Uterus (tissue), 4 donors: ENCODE measurements around the gene GNB5. TPM values are rescaled to one million over a fixed set of nuclear protein-coding genes. Genes with fewer than 3 reads are reported as not detected.

Experiments used
- DNase-seq, 2 donors: peaks; one replicate each; pipeline ENCODE4 v3.0.0-alpha.2; 2019 to 2020
- H3K27ac ChIP-seq, 2 donors: fragments of 200-600 bp; sonication (generic); 1 replicate in 1 of 2; 2 replicates in 1 of 2; pipeline ENCODE4 v1.5.1; 2016 to 2018
- H3K27me3 ChIP-seq, 2 donors: fragments of 200-600 bp; sonication (generic); one replicate each; pipeline ENCODE4 v1.5.1; 2018 to 2019; ENCODE audit warnings: control low read depth in 1 of 2
- H3K36me3 ChIP-seq, 2 donors: fragments of 200-600 bp; sonication (generic); one replicate each; pipeline ENCODE4 v1.5.1; 2019; ENCODE audit warnings: control low read depth in 1 of 2
- H3K4me1 ChIP-seq, 2 donors: fragments of 200-600 bp; sonication (generic); one replicate each; pipeline ENCODE4 v1.5.1; 2018 to 2019; ENCODE audit warnings: control low read depth in 1 of 2
- H3K4me3 ChIP-seq, 2 donors: fragments of 200-600 bp; sonication (generic); 1 replicate in 1 of 2; 2 replicates in 1 of 2; pipeline ENCODE4 v1.5.1; 2018 to 2019; ENCODE audit warnings: mild to moderate bottlenecking in 1 of 2
- H3K9me3 ChIP-seq, 2 donors: fragments of 200-600 bp; sonication (generic); one replicate each; pipeline ENCODE4 v1.5.1; 2019; ENCODE audit warnings: control low read depth in 1 of 2
- POLR2A ChIP-seq, 2 donors: fragments of 450-650 bp; IDR thresholded peaks; one replicate each; pipeline ENCODE4 v1.6.1; 2016; ENCODE audit warnings: antibody characterized with exemption in 2 of 2, mild to moderate bottlenecking in 1 of 2, moderate library complexity in 1 of 2
- intact Hi-C: fragments of 100-400 bp; cut with DNase I; formaldehyde crosslinking; loops from one replicate; pipeline ENCODE4 v1.15.1; 2023; ENCODE audit warnings: low total_unique reads
- total RNA-seq, 4 donors: library from RNA; depleted of rRNA in 3 of 4; stranded (reverse); fragments of >200 nt in 3 of 4; gene quantifications; one replicate each; pipeline versions ENCODE4 v1.1.0 to v1.2.4, GENCODE V29; 2014 to 2023
- TF ChIP-seq, protein P1 (sequence below), 4 experiments: fragments of 200-600 bp in 2 of 4; fragments of 450-650 bp in 2 of 4; sonication (generic) in 2 of 4; IDR thresholded peaks; one replicate each; pipeline ENCODE4 v1.5.1; 2016 to 2019; ENCODE audit warnings: antibody characterized with exemption in 4 of 4, mild to moderate bottlenecking in 2 of 4, moderate library complexity in 1 of 4
- donor health status: DM: yes; HTN: yes; CAD: no.

GNB5 gene
- total RNA-seq, 4 donors from 2014 or later: 28.4 to 73.8 (median 48.8) TPM

GRCh38 chr15:52095597-52096262 lies 95.5 kb downstream of the GNB5 start:
- Histone ChIP-seq H3K36me3 (no peaks in the 10 kb centered on the region), H3K4me1 (peaks cover 17 to 19% of the 10 kb centered on the region in 2 donors), H3K27me3 (no peaks in the 10 kb centered on the region), H3K9me3 (no peaks in the 10 kb centered on the region), H3K4me3 (no peak overlapping the region), H3K27ac (peak overlapping the region; percentile 83 to 87)
- intact Hi-C loops: no loop called here
- TF ChIP-seq POLR2A (IDR thresholded peaks at IDR 0.05): no peak
- TF ChIP-seq, protein P1, sequence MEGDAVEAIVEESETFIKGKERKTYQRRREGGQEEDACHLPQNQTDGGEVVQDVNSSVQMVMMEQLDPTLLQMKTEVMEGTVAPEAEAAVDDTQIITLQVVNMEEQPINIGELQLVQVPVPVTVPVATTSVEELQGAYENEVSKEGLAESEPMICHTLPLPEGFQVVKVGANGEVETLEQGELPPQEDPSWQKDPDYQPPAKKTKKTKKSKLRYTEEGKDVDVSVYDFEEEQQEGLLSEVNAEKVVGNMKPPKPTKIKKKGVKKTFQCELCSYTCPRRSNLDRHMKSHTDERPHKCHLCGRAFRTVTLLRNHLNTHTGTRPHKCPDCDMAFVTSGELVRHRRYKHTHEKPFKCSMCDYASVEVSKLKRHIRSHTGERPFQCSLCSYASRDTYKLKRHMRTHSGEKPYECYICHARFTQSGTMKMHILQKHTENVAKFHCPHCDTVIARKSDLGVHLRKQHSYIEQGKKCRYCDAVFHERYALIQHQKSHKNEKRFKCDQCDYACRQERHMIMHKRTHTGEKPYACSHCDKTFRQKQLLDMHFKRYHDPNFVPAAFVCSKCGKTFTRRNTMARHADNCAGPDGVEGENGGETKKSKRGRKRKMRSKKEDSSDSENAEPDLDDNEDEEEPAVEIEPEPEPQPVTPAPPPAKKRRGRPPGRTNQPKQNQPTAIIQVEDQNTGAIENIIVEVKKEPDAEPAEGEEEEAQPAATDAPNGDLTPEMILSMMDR (IDR thresholded peaks at IDR 0.05): no peak
- DNase-seq: peak in 1 of 2 donors; percentile 64

DNA sequence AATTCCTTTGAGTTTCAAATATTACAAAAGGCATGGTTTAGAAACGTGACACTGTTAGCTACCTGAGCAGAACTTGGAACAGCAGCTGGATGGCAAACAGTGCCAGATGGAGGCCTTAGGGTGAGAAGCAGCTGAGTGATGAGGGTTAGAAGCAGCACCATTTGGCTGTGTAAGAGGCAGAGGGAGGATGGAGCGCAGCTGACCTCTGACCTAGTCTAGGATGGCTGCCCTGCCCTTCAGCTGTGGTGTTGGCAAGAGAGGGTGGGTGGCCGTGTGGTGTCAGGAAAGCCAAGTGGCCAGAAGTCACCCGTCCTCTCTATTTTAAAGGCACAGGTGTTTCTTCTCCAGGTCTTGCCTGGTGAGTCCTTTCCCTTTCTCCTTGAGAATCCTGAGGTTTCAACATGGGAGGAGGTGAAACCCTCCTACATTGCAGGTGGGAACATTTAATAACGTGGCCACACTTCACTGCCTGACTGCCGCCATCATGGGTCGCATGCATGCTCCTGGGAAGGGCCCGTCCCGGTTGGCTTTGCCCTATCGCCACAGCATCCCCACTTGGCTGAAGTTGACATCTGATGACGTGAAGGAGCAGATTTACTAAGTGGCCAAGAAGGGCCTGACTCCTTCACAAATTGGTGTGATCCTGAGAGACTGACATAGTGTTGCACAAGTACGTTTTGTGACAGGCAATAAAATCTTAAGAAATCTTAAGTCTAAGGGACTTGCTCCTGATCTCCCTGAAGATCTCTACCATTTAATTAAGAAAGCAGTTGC lies 96.2 kb downstream of the GNB5 start:
- intact Hi-C loops: no loop called here
- peak overlapping the region; percentile 83 to 87 for H3K27ac ChIP-seq
- no peak for TF ChIP-seq POLR2A (IDR thresholded peaks at IDR 0.05)
- TF ChIP-seq, protein P1 (IDR thresholded peaks at IDR 0.05): no peak

GRCh38 chr15:52093539-52094510 lies 97.4 kb downstream of the GNB5 start:
- peaks cover 0 to 5% of the 10 kb centered on the region in 2 donors for H3K9me3 ChIP-seq
- H3K4me3 ChIP-seq: no peak overlapping the region
- H3K27ac ChIP-seq: peak overlapping the region; percentile 83 to 87
- H3K27me3 ChIP-seq: no peaks in the 10 kb centered on the region
- intact Hi-C loops: no loop called here
- H3K4me1 ChIP-seq: peaks cover 17% of the 10 kb centered on the region in 2 donors
- DNase-seq: peak; percentile 63 to 82
- H3K36me3 ChIP-seq: no peaks in the 10 kb centered on the region
- no peak for TF ChIP-seq POLR2A (IDR thresholded peaks at IDR 0.05)
- TF ChIP-seq, protein P1 (IDR thresholded peaks at IDR 0.05): no peak

More for the DNA sequence above, 96.2 kb downstream of the GNB5 start:
- peaks cover 17% of the 10 kb centered on the region in 2 donors for H3K4me1 ChIP-seq
- H3K9me3 ChIP-seq: peaks cover 0 to 5% of the 10 kb centered on the region in 2 donors
- no peak overlapping the region for H3K4me3 ChIP-seq
- no peaks in the 10 kb centered on the region for H3K27me3 ChIP-seq
- DNase-seq: peak; percentile 50 to 59
- H3K36me3 ChIP-seq: no peaks in the 10 kb centered on the region

GRCh38 chr15:52093167-52093538 lies 98.0 kb downstream of the GNB5 start:
- no peak for DNase-seq
- peaks cover 0 to 5% of the 10 kb centered on the region in 2 donors for H3K9me3 ChIP-seq
- TF ChIP-seq, protein P1 (IDR thresholded peaks at IDR 0.05): no peak
- no peak for TF ChIP-seq POLR2A (IDR thresholded peaks at IDR 0.05)
- H3K4me1 ChIP-seq: peaks cover 17% of the 10 kb centered on the region in 2 donors
- intact Hi-C loops: no loop called here
- H3K27ac ChIP-seq: peak overlapping the region; percentile 83 to 87
- no peaks in the 10 kb centered on the region for H3K36me3 ChIP-seq
- H3K27me3 ChIP-seq: no peaks in the 10 kb centered on the region
- H3K4me3 ChIP-seq: no peak overlapping the region
